ENCODE data around the gene AUH. TPM values are rescaled to one million over a fixed set of nuclear protein-coding genes. Genes with fewer than 3 reads are reported as not detected.
A peak's percentile ranks its signal among the peaks of the same experiment; 100 is the strongest.

Gene AUH
- total RNA-seq, 1 experiment from 2014 or later, result 21.7 TPM

DNA sequence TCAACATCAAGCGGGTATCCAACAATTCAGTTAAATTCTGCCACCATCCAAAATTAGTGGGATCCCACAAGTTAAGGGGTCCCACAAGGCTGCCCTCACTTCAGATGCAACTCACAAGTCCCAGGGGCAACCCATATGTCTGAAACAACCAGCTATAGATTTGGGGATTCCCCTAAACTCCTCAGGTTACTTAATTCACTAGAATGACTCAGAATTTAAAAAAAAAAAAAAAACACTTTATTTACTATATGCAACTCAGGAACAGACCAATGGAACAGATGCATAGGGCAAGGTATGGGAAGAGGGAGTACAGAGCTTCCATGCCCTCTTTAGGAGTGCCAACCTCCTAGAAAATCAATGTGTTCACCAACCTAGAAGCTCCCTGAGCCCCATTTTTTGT, 15.1 kb downstream of the AUH start:
- Histone ChIP-seq H4K5ac (ENCODE audit: insufficient read length, low read depth, low read length) (no peak overlapping the region), H3K27ac (ENCODE audit: insufficient read length, low read depth, low read length) (no peak overlapping the region), H3T11ph (ENCODE audit: low read length) (no peak overlapping the region), H3K27me3 (ENCODE audit: insufficient read depth, low read length) (no peaks in the 10 kb centered on the region), H3K18ac (ENCODE audit: insufficient read length, low read depth, low read length) (no peak overlapping the region), H2BK20ac (ENCODE audit: low read depth, low read length, poor library complexity, severe bottlenecking) (no peak overlapping the region), H3K56ac (ENCODE audit: insufficient read length, low read depth, low read length) (no peak overlapping the region), H2AK5ac (ENCODE audit: insufficient read length, low read length) (no peak overlapping the region), H2BK5ac (ENCODE audit: insufficient read length, low read length) (no peak overlapping the region), H4K20me1 (ENCODE audit: control insufficient read depth, insufficient read depth, insufficient read length) (no peaks in the 10 kb centered on the region), H2BK120ac (ENCODE audit: low read depth, low read length, poor library complexity, severe bottlenecking) (no peak overlapping the region), H3K9me3 (ENCODE audit: control insufficient read depth, low read depth, low read length) (no peaks in the 10 kb centered on the region), H3K79me1 (ENCODE audit: insufficient read depth, low read depth, low read length, poor library complexity, severe bottlenecking) (no peaks in the 10 kb centered on the region), H3K14ac (ENCODE audit: insufficient read depth, low read length) (no peak overlapping the region), H3K79me2 (ENCODE audit: insufficient read depth, low read length) (peaks cover 2% of the 10 kb centered on the region; the same call in 1 of the 2 replicates), H3K4me2 (ENCODE audit: insufficient read depth, insufficient read length, low read length) (no peak overlapping the region), H3K4me1 (ENCODE audit: insufficient read depth, low read length) (peaks cover 5% of the 10 kb centered on the region), H2BK12ac (ENCODE audit: insufficient read length, low read depth, low read length) (no peak overlapping the region), H4K91ac (ENCODE audit: insufficient read length, low read depth, low read length) (no peak overlapping the region), H3K9ac (ENCODE audit: extremely low read depth, insufficient read length, low read length) (no peak overlapping the region), H2AFZ (ENCODE audit: low read length) (no peak overlapping the region), H3K4ac (ENCODE audit: low read depth, low read length) (no peak overlapping the region), H3K23me2 (ENCODE audit: insufficient read length, low read depth, low read length, poor library complexity, severe bottlenecking) (no peaks in the 10 kb centered on the region), H2BK15ac (ENCODE audit: low read depth, low read length) (no peak overlapping the region), H3K23ac (ENCODE audit: insufficient read length, low read depth, low read length) (no peak overlapping the region), H4K8ac (replicated peaks; ENCODE audit: insufficient read length, low read depth, low read length) (no peak overlapping the region)
- H3K27me3 Mint-ChIP-seq (ENCODE audit: low read depth), result no peaks in the 10 kb centered on the region
- no peak overlapping the region for H3K4me3 Mint-ChIP-seq
- WGBS (ENCODE audit: extremely low coverage, insufficient read length, low lambda C conversion rate), result no CpG with 5 or more reads among the region's 1 CpG
- no peak for DNase-seq
- no peak for TF ChIP-seq CTCF (conservative IDR thresholded peaks at IDR 0.05)
- peaks cover 50 to 51% of the 10 kb centered on the region in 2 experiments for H3K4me1 Mint-ChIP-seq
- peaks cover 21 to 25% (median 22%) of the 10 kb centered on the region in 3 experiments; a peak in 6 of 7 replicates for H3K36me3 Mint-ChIP-seq (ENCODE audit: insufficient read depth in 1 of 3, low read depth in 3 of 3)
- H3K9me3 Mint-ChIP-seq, result peaks cover 2 to 5% of the 10 kb centered on the region in 2 experiments; a peak in 2 of 5 replicates
- H3K27ac Mint-ChIP-seq, result peak overlapping the region in 2 of 3 experiments; percentile 61 to 63; a peak in 4 of 7 replicates
